ENCODE results near the gene ST6GAL1. TPM values are rescaled to one million over a fixed set of nuclear protein-coding genes. Genes with fewer than 3 reads are reported as not detected.

Gene ST6GAL1
- total and polyA plus RNA-seq, 4 donors, result 15.1 to 113 (median 60.4) TPM

- no peaks in the 10 kb centered on the region for H3K9me3 ChIP-seq (ENCODE audit: control insufficient read depth in 4 of 4, insufficient read depth in 3 of 4, low read length in 3 of 4)
These were observed 641 bp upstream of the ST6GAL1 start for GRCh38 chr3:186929685-186930084.

DNA sequence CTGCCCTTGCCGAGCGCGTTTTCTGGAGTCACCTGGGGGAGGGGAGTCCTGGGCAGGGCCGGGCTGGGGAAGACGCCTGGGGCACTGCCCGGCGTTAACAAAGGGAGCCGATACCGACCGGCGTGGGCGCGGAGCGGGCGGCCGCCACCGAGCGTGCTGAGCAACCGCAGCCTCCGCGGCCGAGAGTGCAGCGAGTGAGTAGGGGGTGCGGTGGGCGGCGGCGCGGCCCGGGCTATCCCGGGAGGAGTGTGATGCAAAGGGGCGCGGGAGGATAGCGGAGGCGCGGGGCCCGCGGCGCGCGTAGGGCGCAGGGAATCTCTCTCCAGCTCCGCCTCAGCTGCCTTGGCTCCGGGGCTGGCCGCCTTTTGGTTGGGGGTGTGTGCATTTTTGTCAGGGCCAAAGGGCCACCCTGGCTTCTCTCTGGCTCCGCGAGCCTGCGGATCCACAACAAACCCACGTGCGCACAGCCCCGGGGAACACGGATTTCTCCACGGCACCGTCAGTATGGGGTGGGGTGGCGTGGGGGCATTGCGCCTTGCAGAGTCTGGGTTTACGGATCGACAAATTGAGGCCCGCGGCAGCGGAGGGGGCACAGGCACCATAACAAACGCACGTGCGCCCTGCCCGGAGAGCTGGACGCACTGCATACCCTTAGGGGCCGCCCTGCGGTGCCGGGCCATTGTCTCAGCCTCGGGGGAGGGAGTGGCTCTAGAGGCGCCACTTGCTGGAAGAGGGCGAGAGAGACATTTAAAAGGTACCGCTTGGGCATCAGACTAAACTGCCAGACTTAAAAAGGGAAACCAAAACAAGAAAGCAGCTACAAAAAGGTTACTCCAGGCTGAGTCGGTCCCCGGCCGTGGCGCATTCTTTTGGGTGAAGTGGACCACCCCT is 560 bp downstream of the ST6GAL1 start:
- DNase-seq (peak; percentile 71 to 73 (median 71)), ATAC-seq (ENCODE audit: insufficient read depth, low FRiP score) (peak; percentile 79)
- WGBS, 2 donors, result 0% methylated on average over 65 to 76 of the region's 76 CpGs
- Histone ChIP-seq H3K9me3 (ENCODE audit: control insufficient read depth in 4 of 4, insufficient read depth in 3 of 4, low read length in 3 of 4) (no peaks in the 10 kb centered on the region), H3K9ac (ENCODE audit: insufficient read depth in 1 of 2, low read length in 2 of 2) (peak overlapping the region; percentile 68 to 70), H3K4me3 (peak overlapping the region; percentile 94), H3K27ac (ENCODE audit: low read depth in 1 of 2, low read length in 1 of 2) (peak overlapping the region; percentile 90 to 91), H3K4me1 (ENCODE audit: control insufficient read depth in 5 of 5, insufficient read depth in 5 of 5, low read length in 5 of 5) (peaks cover 0 to 13% (median 4%) of the 10 kb centered on the region in 5 donors), H3K27me3 (ENCODE audit: control insufficient read depth in 3 of 3, insufficient read depth in 3 of 3, low read length in 2 of 3) (peaks cover 0 to 3% (median 0%) of the 10 kb centered on the region in 3 donors), H3K36me3 (ENCODE audit: control insufficient read depth in 4 of 4, insufficient read depth in 4 of 4, low read length in 4 of 4) (peaks cover 0 to 5% (median 0%) of the 10 kb centered on the region in 4 donors)
- TF ChIP-seq CTCF (IDR thresholded peaks at IDR 0.05; ENCODE audit: control extremely low read depth, extremely low read depth), result no peak

More at GRCh38 chr3:186929685-186930084, 641 bp upstream of the ST6GAL1 start:
- Histone ChIP-seq H3K4me3 (no peak overlapping the region), H3K36me3 (ENCODE audit: control insufficient read depth in 4 of 4, insufficient read depth in 4 of 4, low read length in 4 of 4) (peaks cover 0 to 5% (median 0%) of the 10 kb centered on the region in 4 donors), H3K4me1 (ENCODE audit: control insufficient read depth in 5 of 5, insufficient read depth in 5 of 5, low read length in 5 of 5) (peaks cover 0 to 13% (median 4%) of the 10 kb centered on the region in 5 donors), H3K27me3 (ENCODE audit: control insufficient read depth in 3 of 3, insufficient read depth in 3 of 3, low read length in 2 of 3) (peaks cover 0 to 3% (median 0%) of the 10 kb centered on the region in 3 donors), H3K9ac (ENCODE audit: insufficient read depth in 1 of 2, low read length in 2 of 2) (no peak overlapping the region), H3K27ac (ENCODE audit: low read depth in 1 of 2, low read length in 1 of 2) (peak overlapping the region in 1 of 2 donors; percentile 91)
- WGBS, 2 donors, result 78 to 79% methylated on average over 12 of the region's 12 CpGs
- no peak for DNase-seq
- no peak for TF ChIP-seq CTCF (IDR thresholded peaks at IDR 0.05; ENCODE audit: control extremely low read depth, extremely low read depth)
- ATAC-seq (ENCODE audit: insufficient read depth, low FRiP score), result no peak

GRCh38 chr3:186931532-186932280 is 1.4 kb downstream of the ST6GAL1 start:
- peaks cover 0 to 13% (median 4%) of the 10 kb centered on the region in 5 donors for H3K4me1 ChIP-seq (ENCODE audit: control insufficient read depth in 5 of 5, insufficient read depth in 5 of 5, low read length in 5 of 5)
- no peaks in the 10 kb centered on the region for H3K9me3 ChIP-seq (ENCODE audit: control insufficient read depth in 4 of 4, insufficient read depth in 3 of 4, low read length in 3 of 4)
- 1% methylated on average over 32 of the region's 32 CpGs for WGBS, 2 donors
- no peak for TF ChIP-seq CTCF (IDR thresholded peaks at IDR 0.05; ENCODE audit: control extremely low read depth, extremely low read depth)
- H3K36me3 ChIP-seq (ENCODE audit: control insufficient read depth in 4 of 4, insufficient read depth in 4 of 4, low read length in 4 of 4), result peaks cover 0 to 5% (median 0%) of the 10 kb centered on the region in 4 donors
- peaks cover 0 to 3% (median 0%) of the 10 kb centered on the region in 3 donors for H3K27me3 ChIP-seq (ENCODE audit: control insufficient read depth in 3 of 3, insufficient read depth in 3 of 3, low read length in 2 of 3)
- peak overlapping the region; percentile 90 to 91 for H3K27ac ChIP-seq (ENCODE audit: low read depth in 1 of 2, low read length in 1 of 2)
- H3K4me3 ChIP-seq, result peak overlapping the region; percentile 94
- peak overlapping the region; percentile 68 to 70 for H3K9ac ChIP-seq (ENCODE audit: insufficient read depth in 1 of 2, low read length in 2 of 2)
- DNase-seq (peak; percentile 56 to 66 (median 57)), ATAC-seq (ENCODE audit: insufficient read depth, low FRiP score) (peak; percentile 15)

Measured in lung (tissue), 12 donors.